CD4-positive, alpha-beta T cell (primary cell): ENCODE measurements around the gene PMIS2. TPM values are rescaled to one million over a fixed set of nuclear protein-coding genes. Genes with fewer than 3 reads are reported as not detected.

Experiments used
- ATAC-seq: fragments of 200-7000 bp; cut with Tn5 transposase; one replicate; pipeline ENCODE4 v1.10.0; 2022; ENCODE audit warnings: mild to moderate bottlenecking; ENCODE audit not compliant: poor library complexity
- CTCF ChIA-PET: fragments of 350-600 bp; sonication (Branson Sonifier 250); formaldehyde crosslinking; loops from one replicate; lab custom pipeline; 2021; ENCODE audit warnings: antibody characterized with exemption, inconsistent platforms; lab: Charles Lee
- POLR2A ChIA-PET: fragments of 350-600 bp; sonication (Branson Sonifier 250); formaldehyde crosslinking; loops from one replicate; lab custom pipeline; 2021; ENCODE audit warnings: antibody characterized with exemption, inconsistent platforms; lab: Charles Lee
- DNase-seq, 14 experiments: peaks; one replicate each; pipeline ENCODE4 v3.0.0-alpha.2; 2013 to 2020; ENCODE audit warnings: mixed read lengths in 2 of 14
- H3K27ac ChIP-seq, 2 donors: one replicate each; pipeline versions ENCODE4 v1.5.1 to v1.7.0; 2013; ENCODE audit warnings: low read length in 2 of 2, low read depth in 1 of 2, mild to moderate bottlenecking in 1 of 2
- H3K27me3 ChIP-seq, 2 experiments: 1 replicate in 1 of 2; 2 replicates in 1 of 2; pipeline versions ENCODE4 v1.6.1 to v1.7.0; 2013; ENCODE audit warnings: low read length in 2 of 2, control low read depth in 1 of 2, mild to moderate bottlenecking in 1 of 2, moderate library complexity in 1 of 2; ENCODE audit not compliant: insufficient read depth in 2 of 2, control insufficient read depth in 1 of 2
- H3K36me3 ChIP-seq: one replicate; pipeline ENCODE4 v1.6.1; 2013; ENCODE audit warnings: low read length, control low read depth; ENCODE audit not compliant: insufficient read depth
- H3K4me1 ChIP-seq: one replicate; pipeline ENCODE4 v1.6.1; 2013; ENCODE audit warnings: low read length, control low read depth; ENCODE audit not compliant: insufficient read depth
- H3K4me3 ChIP-seq: one replicate; pipeline ENCODE4 v1.5.1; 2013; ENCODE audit warnings: mild to moderate bottlenecking, low read length, moderate library complexity
- H3K9me3 ChIP-seq, 2 experiments: 1 replicate in 1 of 2; 2 replicates in 1 of 2; pipeline versions ENCODE4 v1.6.1 to v1.7.0; 2013; ENCODE audit warnings: low read length in 2 of 2, mild to moderate bottlenecking in 2 of 2, control low read depth in 1 of 2, moderate library complexity in 1 of 2; ENCODE audit not compliant: control insufficient read depth in 1 of 2, insufficient read depth in 1 of 2
- H3K27ac Mint-ChIP-seq: one replicate; pipeline ENCODE4 v1.8.0; 2020; ENCODE audit warnings: mixed read lengths
- H3K27me3 Mint-ChIP-seq: one replicate; pipeline ENCODE4 v1.8.0; 2021; ENCODE audit warnings: mixed read lengths
- H3K36me3 Mint-ChIP-seq: one replicate; pipeline ENCODE4 v1.8.0; 2021; ENCODE audit warnings: low read depth, mixed read lengths
- H3K4me1 Mint-ChIP-seq: one replicate; pipeline ENCODE4 v1.8.0; 2021; ENCODE audit warnings: low read depth, mixed read lengths
- H3K4me3 Mint-ChIP-seq: one replicate; pipeline ENCODE4 v1.8.0; 2020; ENCODE audit warnings: mild to moderate bottlenecking, mixed read lengths
- H3K9me3 Mint-ChIP-seq: one replicate; pipeline ENCODE4 v1.8.0; 2020; ENCODE audit warnings: mixed read lengths
- intact Hi-C, 2 experiments: fragments of 100-400 bp; cut with DNase I in 1 of 2; cut with micrococcal nuclease in 1 of 2; formaldehyde crosslinking; loops; one replicate each; pipeline versions ENCODE4 v1.15.1 to v1.9.0; 2023 to 2025; cut with DNase I, micrococcal nuclease
- total RNA-seq, 174 experiments: library from RNA in 2 of 174; stranded (reverse) in 2 of 174; gene quantifications; one replicate each; pipeline ENCODE4 v1.2.3 and lab custom pipeline; 2021 to 2026
- TF ChIP-seq, protein P1 (sequence below): fragments of 200-600 bp; IDR thresholded peaks from one replicate; pipeline ENCODE4 v1.8.0; 2022; ENCODE audit warnings: antibody characterized with exemption, mild to moderate bottlenecking

Gene PMIS2
- total RNA-seq, 2 experiments from 2014 or later = not detected

DNA sequence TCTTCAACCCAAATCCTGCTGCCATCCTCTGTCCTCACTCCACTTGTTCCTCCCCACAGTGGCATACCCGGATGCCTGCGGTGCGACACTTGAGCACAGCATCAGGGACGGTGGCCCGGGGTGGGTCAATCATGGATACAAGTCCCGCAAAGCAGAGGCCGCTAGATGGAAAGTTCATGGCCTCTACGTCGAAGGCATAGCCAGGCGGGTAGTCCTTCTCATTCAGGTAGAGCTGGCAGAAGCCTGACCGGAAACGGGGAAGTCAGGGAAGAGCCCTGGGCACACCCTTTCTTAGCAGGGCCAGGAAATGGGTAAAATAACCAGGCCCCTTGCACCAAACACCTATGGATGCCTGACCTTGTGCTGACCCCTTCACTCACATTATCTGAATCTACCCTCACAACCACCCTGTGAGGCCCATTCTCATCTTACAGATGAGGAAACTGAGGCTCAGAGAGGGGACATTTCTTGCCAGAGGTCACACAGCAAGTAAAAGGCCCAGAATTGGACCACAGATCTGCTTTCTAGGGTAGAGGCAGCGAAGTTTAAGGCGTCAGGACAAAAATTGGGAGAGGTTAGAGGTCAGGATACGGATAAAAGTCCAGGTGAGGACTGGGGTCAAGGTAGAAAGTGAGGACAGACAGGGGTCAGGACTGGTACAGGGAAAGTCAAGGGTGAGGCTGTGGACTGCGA, 29.0 kb upstream of the PMIS2 start:
- Mint-ChIP-seq H3K36me3 (no peaks in the 10 kb centered on the region), H3K9me3 (no peaks in the 10 kb centered on the region), H3K27me3 (peaks cover 49% of the 10 kb centered on the region), H3K27ac (no peak overlapping the region), H3K4me1 (peaks cover 15% of the 10 kb centered on the region), H3K4me3 (peak overlapping the region; percentile 40)
- ChIA-PET CTCF (no interaction called here), POLR2A (no interaction called here)
- intact Hi-C loops = no loop called here
- H3K27ac ChIP-seq = no peak overlapping the region
- ATAC-seq (no peak), DNase-seq (peak in 1 of 14 experiments; percentile 9)
- H3K27me3 ChIP-seq = peaks cover 15 to 20% of the 10 kb centered on the region in 2 experiments
- no peak overlapping the region for H3K4me3 ChIP-seq
- TF ChIP-seq, protein P1, sequence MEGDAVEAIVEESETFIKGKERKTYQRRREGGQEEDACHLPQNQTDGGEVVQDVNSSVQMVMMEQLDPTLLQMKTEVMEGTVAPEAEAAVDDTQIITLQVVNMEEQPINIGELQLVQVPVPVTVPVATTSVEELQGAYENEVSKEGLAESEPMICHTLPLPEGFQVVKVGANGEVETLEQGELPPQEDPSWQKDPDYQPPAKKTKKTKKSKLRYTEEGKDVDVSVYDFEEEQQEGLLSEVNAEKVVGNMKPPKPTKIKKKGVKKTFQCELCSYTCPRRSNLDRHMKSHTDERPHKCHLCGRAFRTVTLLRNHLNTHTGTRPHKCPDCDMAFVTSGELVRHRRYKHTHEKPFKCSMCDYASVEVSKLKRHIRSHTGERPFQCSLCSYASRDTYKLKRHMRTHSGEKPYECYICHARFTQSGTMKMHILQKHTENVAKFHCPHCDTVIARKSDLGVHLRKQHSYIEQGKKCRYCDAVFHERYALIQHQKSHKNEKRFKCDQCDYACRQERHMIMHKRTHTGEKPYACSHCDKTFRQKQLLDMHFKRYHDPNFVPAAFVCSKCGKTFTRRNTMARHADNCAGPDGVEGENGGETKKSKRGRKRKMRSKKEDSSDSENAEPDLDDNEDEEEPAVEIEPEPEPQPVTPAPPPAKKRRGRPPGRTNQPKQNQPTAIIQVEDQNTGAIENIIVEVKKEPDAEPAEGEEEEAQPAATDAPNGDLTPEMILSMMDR = no peak
- H3K36me3 ChIP-seq = no peaks in the 10 kb centered on the region
- peaks cover 17% of the 10 kb centered on the region for H3K4me1 ChIP-seq
- H3K9me3 ChIP-seq = peaks cover 0 to 10% of the 10 kb centered on the region in 2 experiments

DNA sequence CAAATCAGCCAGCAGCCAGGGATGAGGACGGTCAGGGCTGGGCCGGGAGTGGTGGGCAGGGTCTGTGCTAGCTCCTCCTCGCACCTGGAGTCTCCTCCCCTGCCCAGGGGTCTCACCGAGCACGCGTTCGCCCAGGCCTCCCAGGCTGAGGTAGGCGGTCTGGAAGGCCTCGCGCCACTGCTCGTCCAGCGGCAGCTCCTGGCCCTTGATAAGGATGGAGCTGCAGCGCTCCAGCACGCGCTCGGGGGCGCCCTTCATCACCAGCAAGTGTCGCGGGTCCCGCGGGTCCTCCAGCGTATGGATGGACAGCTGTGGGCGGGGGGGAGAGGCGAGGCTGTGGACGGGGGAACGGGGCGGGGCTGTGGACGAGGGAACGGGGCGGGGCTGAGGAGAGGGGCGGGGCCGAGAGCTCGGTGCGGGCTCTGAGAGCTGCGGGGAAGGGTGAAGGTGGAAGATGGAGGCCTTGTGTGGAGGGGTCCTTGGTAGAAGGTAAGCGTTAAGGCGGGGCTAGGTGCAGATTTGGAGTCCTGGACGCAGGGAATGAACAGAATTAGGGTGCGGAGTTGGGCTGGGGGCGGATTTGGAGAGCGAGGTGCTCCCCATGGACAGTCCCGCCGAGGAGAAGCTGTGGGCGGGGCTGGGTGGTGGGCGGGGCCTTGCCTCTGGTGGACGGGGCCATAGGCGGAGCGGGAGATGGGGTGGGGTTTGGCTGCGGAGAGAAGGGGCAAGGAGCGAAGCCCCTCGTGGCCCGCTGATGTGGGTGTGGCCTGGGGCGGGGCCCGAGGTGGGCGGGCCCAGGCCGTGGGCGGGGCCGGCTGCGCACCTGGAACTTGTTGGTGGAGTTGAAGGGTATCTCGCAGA, 28.2 kb upstream of the PMIS2 start:
- Mint-ChIP-seq H3K4me1 (peaks cover 15% of the 10 kb centered on the region), H3K27me3 (peaks cover 57% of the 10 kb centered on the region), H3K4me3 (peak overlapping the region; percentile 83), H3K27ac (no peak overlapping the region), H3K36me3 (no peaks in the 10 kb centered on the region), H3K9me3 (no peaks in the 10 kb centered on the region)
- POLR2A ChIA-PET = interaction anchor here (0.7 kb wide), 1 partner anchor 52 kb away, joined by 3 read pairs; no protein-coding TSS in a partner anchor
- H3K27ac ChIP-seq = no peak overlapping the region
- peak overlapping the region; percentile 45 for H3K4me3 ChIP-seq
- H3K4me1 ChIP-seq = peaks cover 17% of the 10 kb centered on the region
- intact Hi-C loops = no loop called here
- TF ChIP-seq, protein P1 = no peak
- no peaks in the 10 kb centered on the region for H3K36me3 ChIP-seq
- peaks cover 0 to 16% of the 10 kb centered on the region in 2 experiments for H3K9me3 ChIP-seq
- ATAC-seq (peak; percentile 79), DNase-seq (peak in 13 of 14 experiments; percentile 20 to 73 (median 39))
- CTCF ChIA-PET = no interaction called here
- H3K27me3 ChIP-seq = peaks cover 15 to 28% of the 10 kb centered on the region in 2 experiments

DNA sequence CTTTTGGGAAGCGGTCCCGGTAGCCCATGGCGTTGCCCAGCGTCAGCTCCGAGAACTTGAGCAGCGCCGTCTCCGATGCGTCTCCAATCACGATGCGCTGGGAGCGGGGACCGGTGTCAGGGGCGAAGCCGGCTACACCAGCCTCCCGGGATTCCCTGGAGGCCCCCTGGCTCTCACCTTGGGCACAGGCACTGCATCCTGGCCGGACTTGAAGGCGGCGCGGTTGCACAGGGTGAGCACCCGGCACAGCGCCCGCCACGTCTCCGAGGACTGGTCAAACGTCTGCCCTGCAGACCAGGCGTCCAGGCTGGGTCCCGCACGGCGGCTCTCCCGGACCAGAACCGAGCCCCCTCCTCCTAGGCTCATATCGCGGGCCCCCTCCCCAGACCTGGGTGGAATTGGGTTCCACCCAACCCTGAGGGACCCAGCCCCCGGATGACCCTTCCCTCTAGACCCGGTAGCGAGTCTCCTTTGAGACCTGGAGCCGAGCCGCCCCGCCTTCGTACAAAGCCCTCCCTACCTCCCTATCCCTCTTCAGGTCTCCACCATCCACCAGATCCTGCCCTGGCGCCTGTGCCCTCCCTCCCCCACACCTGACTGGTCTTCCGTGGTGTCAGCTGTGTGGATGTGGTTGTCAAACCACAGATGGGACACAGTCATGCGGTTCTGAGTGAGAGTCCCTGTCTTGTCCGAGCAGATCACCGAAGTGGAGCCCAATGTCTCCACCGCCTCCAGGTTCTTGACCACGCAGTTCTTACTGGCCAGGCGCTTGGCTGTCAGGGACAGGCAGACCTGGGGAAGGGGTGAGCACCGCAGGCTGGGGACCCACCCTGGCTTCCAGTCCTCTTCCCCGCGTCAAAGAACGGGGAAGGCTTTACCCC, 27.3 kb upstream of the PMIS2 start:
- ChIA-PET CTCF (no interaction called here), POLR2A (interaction anchor here (0.7 kb wide), 1 partner anchor 51 kb away, joined by 3 read pairs; no protein-coding TSS in a partner anchor)
- H3K27ac Mint-ChIP-seq = no peak overlapping the region
- Histone ChIP-seq H3K27ac (no peak overlapping the region), H3K36me3 (no peaks in the 10 kb centered on the region), H3K4me1 (peaks cover 17% of the 10 kb centered on the region), H3K27me3 (peaks cover 15 to 34% of the 10 kb centered on the region in 2 experiments), H3K9me3 (peaks cover 0 to 16% of the 10 kb centered on the region in 2 experiments), H3K4me3 (peak overlapping the region; percentile 28)
- no peaks in the 10 kb centered on the region for H3K36me3 Mint-ChIP-seq
- no peaks in the 10 kb centered on the region for H3K9me3 Mint-ChIP-seq
- TF ChIP-seq, protein P1 = no peak
- H3K27me3 Mint-ChIP-seq = peaks cover 63% of the 10 kb centered on the region
- H3K4me3 Mint-ChIP-seq = no peak overlapping the region
- H3K4me1 Mint-ChIP-seq = peaks cover 15% of the 10 kb centered on the region
- ATAC-seq = no peak
- intact Hi-C loops = no loop called here
- DNase-seq = peak in 1 of 14 experiments; percentile 17
